ENCODE measurements around the gene ITGAV. TPM values are rescaled to one million over a fixed set of nuclear protein-coding genes. Genes with fewer than 3 reads are reported as not detected.

ITGAV gene
- total RNA-seq, 1 donor from 2014 or later, result 452 TPM

- peaks cover 30% of the 10 kb centered on the region for H3K36me3 Mint-ChIP-seq (ENCODE audit: low read depth)
- H3K4me3 Mint-ChIP-seq (ENCODE audit: unreplicated experiment), result no peak overlapping the region
- H3K27ac Mint-ChIP-seq (ENCODE audit: unreplicated experiment), result peak overlapping the region; percentile 85
- DNase-seq (ENCODE audit: low spot score), result no peak
- TF ChIP-seq CTCF (IDR thresholded peaks at IDR 0.05), result no peak
- peaks cover 41% of the 10 kb centered on the region for H3K4me1 Mint-ChIP-seq (ENCODE audit: low read depth)
- H3K27me3 Mint-ChIP-seq (ENCODE audit: low read depth), result no peaks in the 10 kb centered on the region
- H3K9me3 Mint-ChIP-seq (ENCODE audit: low read depth), result no peaks in the 10 kb centered on the region
Measured at GRCh38 chr2:186644791-186645190, 54.9 kb downstream of the ITGAV start.

- no peaks in the 10 kb centered on the region for H3K27me3 Mint-ChIP-seq (ENCODE audit: low read depth)
- DNase-seq (ENCODE audit: low spot score), result no peak
- no peak overlapping the region for H3K4me3 Mint-ChIP-seq (ENCODE audit: unreplicated experiment)
- H3K27ac Mint-ChIP-seq (ENCODE audit: unreplicated experiment), result peak overlapping the region; percentile 85
- no peak for TF ChIP-seq CTCF (IDR thresholded peaks at IDR 0.05)
- no peaks in the 10 kb centered on the region for H3K9me3 Mint-ChIP-seq (ENCODE audit: low read depth)
- H3K4me1 Mint-ChIP-seq (ENCODE audit: low read depth), result peaks cover 36% of the 10 kb centered on the region
- peaks cover 32% of the 10 kb centered on the region for H3K36me3 Mint-ChIP-seq (ENCODE audit: low read depth)
Measured at GRCh38 chr2:186645999-186646398, 56.1 kb downstream of the ITGAV start.

- Mint-ChIP-seq H3K27ac (ENCODE audit: unreplicated experiment) (peak overlapping the region; percentile 85), H3K4me3 (ENCODE audit: unreplicated experiment) (no peak overlapping the region), H3K9me3 (ENCODE audit: low read depth) (no peaks in the 10 kb centered on the region), H3K27me3 (ENCODE audit: low read depth) (no peaks in the 10 kb centered on the region), H3K4me1 (ENCODE audit: low read depth) (peaks cover 27% of the 10 kb centered on the region), H3K36me3 (ENCODE audit: low read depth) (peaks cover 25% of the 10 kb centered on the region)
- no peak for DNase-seq (ENCODE audit: low spot score)
- no peak for TF ChIP-seq CTCF (IDR thresholded peaks at IDR 0.05)
Measured at GRCh38 chr2:186648130-186648529, 58.3 kb downstream of the ITGAV start.

- DNase-seq (ENCODE audit: low spot score), result no peak
- peaks cover 30% of the 10 kb centered on the region for H3K36me3 Mint-ChIP-seq (ENCODE audit: low read depth)
- H3K4me1 Mint-ChIP-seq (ENCODE audit: low read depth), result no peaks in the 10 kb centered on the region
- no peak overlapping the region for H3K4me3 Mint-ChIP-seq (ENCODE audit: unreplicated experiment)
- H3K27me3 Mint-ChIP-seq (ENCODE audit: low read depth), result no peaks in the 10 kb centered on the region
- H3K9me3 Mint-ChIP-seq (ENCODE audit: low read depth), result no peaks in the 10 kb centered on the region
- no peak for TF ChIP-seq CTCF (IDR thresholded peaks at IDR 0.05)
- no peak overlapping the region for H3K27ac Mint-ChIP-seq (ENCODE audit: unreplicated experiment)
Measured at GRCh38 chr2:186653511-186653910, 63.7 kb downstream of the ITGAV start.

GRCh38 chr2:186659383-186659782, 69.5 kb downstream of the ITGAV start:
- no peak for DNase-seq (ENCODE audit: low spot score)
- Mint-ChIP-seq H3K4me1 (ENCODE audit: low read depth) (no peaks in the 10 kb centered on the region), H3K36me3 (ENCODE audit: low read depth) (peaks cover 32% of the 10 kb centered on the region), H3K9me3 (ENCODE audit: low read depth) (no peaks in the 10 kb centered on the region), H3K4me3 (ENCODE audit: unreplicated experiment) (no peak overlapping the region), H3K27me3 (ENCODE audit: low read depth) (no peaks in the 10 kb centered on the region), H3K27ac (ENCODE audit: unreplicated experiment) (no peak overlapping the region)
- no peak for TF ChIP-seq CTCF (IDR thresholded peaks at IDR 0.05)
